ENCODE measurements around the gene ZC2HC1B. TPM values are rescaled to one million over a fixed set of nuclear protein-coding genes. Genes with fewer than 3 reads are reported as not detected.

Gene ZC2HC1B
- total and polyA plus RNA-seq, 4 experiments from 2014 or later: not detected

Other genes with a start within 250 kb of the ZC2HC1B start
- gene PHACTR2, start 186.5 kb upstream of the ZC2HC1B start, total RNA-seq: 10 to 100 TPM; 60.3 to 61.3 TPM
- 10 to 100 TPM; 13.1 to 30.6 TPM for gene PHACTR2, start 186.5 kb upstream of the ZC2HC1B start, polyA plus RNA-seq
- gene LTV1, start 21.1 kb upstream of the ZC2HC1B start, total RNA-seq: 10 to 100 TPM; 19.9 to 20.8 TPM
- 10 to 100 TPM; 18.2 to 28.1 TPM for gene LTV1, start 21.1 kb upstream of the ZC2HC1B start, polyA plus RNA-seq
- 1 to 10 TPM; 4.1 to 4.7 TPM for gene PLAGL1, start 143.8 kb downstream of the ZC2HC1B start, total RNA-seq
- 1 to 10 TPM in 1 of 2 donors, under 1 TPM in 1; 0.89 to 1.2 TPM for gene PLAGL1, start 143.8 kb downstream of the ZC2HC1B start, polyA plus RNA-seq
- 10 to 100 TPM; 87.2 to 91.7 TPM for gene SF3B5, start 231.1 kb downstream of the ZC2HC1B start, total RNA-seq
- gene SF3B5, start 231.1 kb downstream of the ZC2HC1B start, polyA plus RNA-seq: 100 to 1,000 TPM; 339 to 379 TPM